HepG2 (cell line): ENCODE results near the gene NDUFAF3. TPM values are rescaled to one million over a fixed set of nuclear protein-coding genes. Genes with fewer than 3 reads are reported as not detected.

Experiments used
- ATAC-seq: fragments of 200-7000 bp; cut with Tn5 transposase; 3 replicates; pipeline ENCODE4 v1.9.1; 2020; ENCODE audit warnings: mild to moderate bottlenecking, moderate library complexity
- BruUV-seq: library from RNA; stranded (reverse); fragments of 400-500 nt; replicated peaks from 2 replicates; lab custom pipeline; 2021; lab: Mats Ljungman, UMichigan
- CTCF ChIA-PET: fragments of 300-600 bp; formaldehyde crosslinking; extraction: SDS; loops from one replicate; lab custom pipeline; 2021; ENCODE audit warnings: low total read pairs, inconsistent platforms, low intra/inter-chr PET ratio; lab: Yijun Ruan, JAX
- POLR2A ChIA-PET: fragments of 350-600 bp; sonication (Branson Sonifier 250); formaldehyde crosslinking; loops from one replicate; lab custom pipeline; 2020; ENCODE audit warnings: antibody characterized with exemption, inconsistent platforms; lab: Yijun Ruan, JAX
- DNase-seq: peaks from one replicate; pipeline ENCODE4 v3.0.0-alpha.2; 2015; ENCODE audit warnings: low spot score
- FAIRE-seq: peaks from 3 replicates; lab custom pipeline; 2011; peaks lifted over from hg19 to GRCh38; lab: Jason Lieb, UNC
- H2AFZ ChIP-seq: one replicate; pipeline ENCODE4 v1.6.1; 2011; ENCODE audit warnings: low read length, inconsistent platforms
- H3K27ac ChIP-seq: fragments of 300-600 bp; 3 replicates; pipeline ENCODE4 v1.8.0; 2011; ENCODE audit warnings: mixed run types, mild to moderate bottlenecking, mixed read lengths, low read length, inconsistent platforms; ENCODE audit not compliant: insufficient read depth; ENCODE audit errors: extremely low read length
- H3K27me3 ChIP-seq, 2 experiments: fragments of 200-600 bp in 1 of 2; 2 replicates in 1 of 2; 3 replicates in 1 of 2; pipeline versions ENCODE4 v1.6.0 to v1.8.0; 2011; ENCODE audit warnings: low read length in 2 of 2, mild to moderate bottlenecking in 2 of 2, moderate library complexity in 2 of 2, inconsistent platforms in 1 of 2; ENCODE audit not compliant: insufficient read depth in 2 of 2, control insufficient read depth in 1 of 2
- H3K36me3 ChIP-seq, 2 experiments: fragments of 200-600 bp in 1 of 2; replicated peaks in 1 of 2; 2 replicates in 1 of 2; 3 replicates in 1 of 2; pipeline versions ENCODE4 v1.5.1 to v1.8.0; 2011; ENCODE audit warnings: low read length in 2 of 2, inconsistent platforms in 1 of 2; ENCODE audit not compliant: insufficient read depth in 2 of 2, control insufficient read depth in 1 of 2
- H3K4me1 ChIP-seq: 2 replicates; pipeline ENCODE4 v1.5.1; 2012; ENCODE audit warnings: low read length, inconsistent platforms; ENCODE audit not compliant: insufficient read depth
- H3K4me2 ChIP-seq: 2 replicates; pipeline ENCODE4 v1.6.0; 2011; ENCODE audit warnings: low read depth, low read length, inconsistent platforms
- H3K4me3 ChIP-seq, 3 experiments: fragments of 200-600 bp in 1 of 3; sonication (generic), shearing (Covaris generic) in 1 of 3; replicated peaks in 1 of 3; 2 replicates each; pipeline ENCODE4 v1.5.1; 2011 to 2016; ENCODE audit warnings: low read length in 3 of 3, inconsistent platforms in 2 of 3, low read depth in 2 of 3, mild to moderate bottlenecking in 2 of 3, control low read depth in 1 of 3, mixed read lengths in 1 of 3; ENCODE audit not compliant: insufficient read depth in 1 of 3
- H3K79me2 ChIP-seq: one replicate; pipeline ENCODE4 v1.6.1; 2011; ENCODE audit warnings: low read length, inconsistent platforms; ENCODE audit not compliant: insufficient read depth
- H3K9ac ChIP-seq: 2 replicates; pipeline ENCODE4 v1.6.0; 2011; ENCODE audit warnings: mild to moderate bottlenecking, low read depth, low read length, inconsistent platforms; ENCODE audit not compliant: insufficient read depth
- H3K9me3 ChIP-seq: 2 replicates; pipeline ENCODE4 v1.5.1; 2012; ENCODE audit warnings: mild to moderate bottlenecking, low read length
- H4K20me1 ChIP-seq: 2 replicates; pipeline ENCODE4 v1.6.0; 2011; ENCODE audit warnings: inconsistent platforms, mild to moderate bottlenecking, low read length, moderate library complexity; ENCODE audit not compliant: insufficient read depth
- ATF7 ChIP-seq, 2 experiments: fragments of 450-650 bp in 1 of 2; sonication (generic) in 1 of 2; formaldehyde crosslinking in 1 of 2; IDR thresholded peaks; 2 replicates each; pipeline versions ENCODE4 v1.4.0 to v1.6.1; 2016 to 2020; ENCODE audit warnings: antibody characterized with exemption in 1 of 2, mild to moderate bottlenecking in 1 of 2, missing genetic modification reagents in 1 of 2
- KDM5A ChIP-seq: fragments of 200-600 bp; sonication (generic); IDR thresholded peaks from 2 replicates; pipeline ENCODE4 v1.7.0; 2018; ENCODE audit warnings: antibody characterized with exemption, mild to moderate bottlenecking, low read length, borderline replicate concordance
- NPAS2 ChIP-seq: sonication (generic); formaldehyde crosslinking; IDR thresholded peaks from 2 replicates; pipeline ENCODE4 v1.8.0; 2022; ENCODE audit warnings: mild to moderate bottlenecking, missing genetic modification reagents, borderline replicate concordance
- TRIM22 ChIP-seq: fragments of 450-650 bp; IDR thresholded peaks from 2 replicates; pipeline ENCODE4 v1.6.1; 2017
- ZFP37 ChIP-seq: sonication (generic); formaldehyde crosslinking; IDR thresholded peaks from 2 replicates; pipeline ENCODE4 v1.4.0; 2020; ENCODE audit warnings: missing genetic modification reagents, borderline replicate concordance
- ZNF703 ChIP-seq: sonication (generic); formaldehyde crosslinking; IDR thresholded peaks from 2 replicates; pipeline ENCODE4 v1.5.1; 2020; ENCODE audit warnings: missing genetic modification reagents, mild to moderate bottlenecking, moderate library complexity, borderline replicate concordance
- ZNF766 ChIP-seq: sonication (generic); formaldehyde crosslinking; IDR thresholded peaks from 2 replicates; pipeline ENCODE4 v1.5.0; 2020; ENCODE audit warnings: missing genetic modification reagents, borderline replicate concordance
- WGBS: methylation state at CpG from one replicate; pipeline ENCODE4 v1.1.6; 2017; ENCODE audit warnings: low lambda C conversion rate; 5-methylcytosine and 5-hydroxymethylcytosine counted together
- in situ Hi-C: cut with HindIII; loops from 2 replicates; pipeline ENCODE4 v1.10.0; 2017; ENCODE audit warnings: low pct_unique_long_range_greater_than_20kb; ENCODE audit not compliant: extremely low pct_ligation_motif_present
- intact Hi-C: fragments of 100-400 bp; cut with micrococcal nuclease; formaldehyde crosslinking; loops from one replicate; pipeline ENCODE4 v1.10.0; 2022; ENCODE audit not compliant: unreplicated experiment
- polyA plus RNA-seq, 8 experiments: library from polyadenylated mRNA; depleted of rRNA in 3 of 8; stranded (reverse) in 7 of 8; unstranded in 1 of 8; fragments of >200 nt; fragmentation: Illumina TruSeq in 4 of 8; extraction: Trizol in 4 of 8; gene quantifications; 2 replicates each; pipeline versions ENCODE4 v1.2.1 to v1.2.3, GENCODE V29; 2011 to 2016; ENCODE audit warnings: low read depth in 4 of 8, missing spikeins in 1 of 8, mixed read lengths in 1 of 8; ENCODE audit not compliant: insufficient read depth in 1 of 8
- total RNA-seq, 5 experiments: library from RNA; depleted of rRNA; stranded (reverse); fragments of >200 nt; fragmentation: Illumina TruSeq; extraction: Trizol; gene quantifications; 2 replicates each; pipeline ENCODE4 v1.2.3, GENCODE V29; 2016; ENCODE audit warnings: low read depth in 1 of 5
- TF ChIP-seq, protein P1 (sequence below): sonication (generic); formaldehyde crosslinking; IDR thresholded peaks from 2 replicates; pipeline ENCODE4 v1.4.0; 2020; ENCODE audit warnings: missing genetic modification reagents
- TF ChIP-seq, protein P2 (sequence below): fragments of 450-650 bp; IDR thresholded peaks from 2 replicates; pipeline ENCODE4 v1.6.1; 2017; ENCODE audit warnings: mild to moderate bottlenecking
- TF ChIP-seq, protein P3 (sequence below): sonication (generic); formaldehyde crosslinking; IDR thresholded peaks from 2 replicates; pipeline ENCODE4 v1.4.0; 2020; ENCODE audit warnings: missing genetic modification reagents, mild to moderate bottlenecking, borderline replicate concordance

Gene NDUFAF3
- total and polyA plus RNA-seq, 2 of the 13 experiments (the other 11 are each of a cell fraction or from before 2014, with no cell fraction given), result 39.0 to 50.0 TPM

DNA sequence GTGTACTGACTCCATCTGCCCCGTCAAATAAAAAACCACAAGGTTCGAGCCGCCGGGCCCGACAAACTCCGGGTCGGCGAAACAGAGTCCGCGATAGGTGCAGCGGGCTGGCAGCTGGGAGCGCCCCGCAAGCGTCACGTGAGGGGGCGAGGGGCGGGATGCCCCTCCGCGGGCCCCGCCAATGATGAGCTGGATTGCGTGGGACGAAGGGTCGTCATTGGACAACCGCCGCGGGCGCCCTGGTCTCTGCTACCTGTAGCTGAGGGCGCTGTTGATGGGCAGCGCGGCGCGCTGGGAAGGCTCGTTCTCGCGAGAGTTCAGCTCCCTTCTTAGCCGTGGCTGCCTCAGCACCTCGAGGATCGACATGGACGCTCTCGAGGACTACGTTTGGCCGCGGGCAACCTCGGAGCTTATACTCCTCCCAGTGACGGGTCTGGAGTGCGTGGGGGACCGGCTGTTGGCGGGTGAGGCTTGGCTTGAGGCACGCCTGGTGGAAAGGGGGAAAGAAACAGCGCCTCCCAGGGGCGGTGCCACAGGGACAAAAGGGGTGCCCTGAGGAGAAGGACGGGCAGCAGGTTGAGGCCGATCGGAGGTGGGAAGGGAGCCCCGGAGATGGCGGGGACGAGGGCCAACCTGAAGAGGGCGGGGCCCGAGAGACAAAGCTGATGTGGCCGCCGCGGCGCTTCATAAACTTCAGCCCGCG, 14.7 kb upstream of the NDUFAF3 start, which contains the start of gene WDR6 (continued):
- TF ChIP-seq ZNF703 (CRISPR knock-in tag) (no peak), ATF7 (IDR thresholded peaks at IDR 0.05) (no peak), ATF7 (CRISPR knock-in tag; IDR thresholded peaks at IDR 0.05) (no peak), ZFP37 (CRISPR knock-in tag) (no peak), TRIM22 (no peak), NPAS2 (CRISPR knock-in tag) (no peak), ZNF766 (no peak; the same call in 1 of the 2 replicates)
- TF ChIP-seq, protein P1, sequence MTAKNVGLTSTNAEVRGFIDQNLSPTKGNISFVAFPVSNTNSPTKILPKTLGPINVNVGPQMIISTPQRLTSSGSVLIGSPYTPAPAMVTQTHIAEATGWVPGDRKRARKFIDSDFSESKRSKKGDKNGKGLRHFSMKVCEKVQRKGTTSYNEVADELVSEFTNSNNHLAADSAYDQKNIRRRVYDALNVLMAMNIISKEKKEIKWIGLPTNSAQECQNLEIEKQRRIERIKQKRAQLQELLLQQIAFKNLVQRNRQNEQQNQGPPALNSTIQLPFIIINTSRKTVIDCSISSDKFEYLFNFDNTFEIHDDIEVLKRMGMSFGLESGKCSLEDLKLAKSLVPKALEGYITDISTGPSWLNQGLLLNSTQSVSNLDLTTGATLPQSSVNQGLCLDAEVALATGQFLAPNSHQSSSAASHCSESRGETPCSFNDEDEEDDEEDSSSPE (CRISPR knock-in tag), result peak; percentile 94

DNA sequence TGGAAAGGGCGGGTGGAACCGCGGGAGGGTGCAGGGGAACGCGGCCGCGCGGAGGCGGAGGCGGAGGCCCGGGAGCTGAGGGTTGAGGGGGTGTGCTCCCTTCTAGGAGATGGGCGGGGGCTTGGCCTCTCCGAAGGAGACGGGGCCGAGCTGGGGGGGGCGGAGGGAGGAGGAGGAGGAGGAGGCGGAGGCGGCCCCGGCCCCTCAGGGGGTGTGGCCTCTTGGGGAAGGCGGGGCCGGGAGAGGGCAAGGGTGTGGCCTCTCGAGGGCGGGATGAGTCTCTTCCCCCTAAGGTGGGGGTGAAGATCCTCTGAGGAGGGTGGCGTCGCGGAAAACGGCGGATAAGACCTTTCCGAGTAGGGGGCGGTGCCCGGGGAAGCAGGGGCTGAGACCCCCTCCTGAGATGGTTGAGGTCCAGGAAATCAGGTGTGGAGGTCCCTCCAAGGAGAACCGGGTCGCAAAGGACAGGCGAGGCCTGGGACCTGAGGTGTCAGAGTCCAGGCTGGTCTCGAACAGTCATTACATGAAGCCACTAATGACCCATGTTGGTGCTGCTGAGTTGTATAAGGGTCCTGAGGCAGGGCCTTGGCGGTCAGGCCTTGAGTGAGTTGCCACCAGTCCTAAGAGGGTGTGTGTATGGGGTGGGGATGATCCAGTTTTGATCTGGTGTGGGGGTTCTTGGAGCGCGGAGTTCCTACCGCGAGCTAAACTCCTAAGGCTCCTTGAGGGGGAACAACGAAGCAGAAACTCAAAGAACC, 14.0 kb upstream of the NDUFAF3 start:
- H3K36me3 ChIP-seq, result peaks cover 8 to 16% of the 10 kb centered on the region in 2 experiments
- ChIA-PET CTCF (no interaction called here), POLR2A (interaction anchor here (0.8 to 12.8 kb wide), 20 partner anchors 8 to 457 kb away, joined by 3 to 280 read pairs (median 6); partner anchors contain the start of genes AMT, DALRD3, IMPDH2 and LAMB2)
- in situ Hi-C loops (no loop called here), intact Hi-C loops (no loop called here)
- peaks cover 34% of the 10 kb centered on the region for H3K79me2 ChIP-seq
- TSS peak; percentile 62 for BruUV-seq
- FAIRE-seq (no peak), ATAC-seq (peak; percentile 35), DNase-seq (peak; percentile 39)
- H3K4me1 ChIP-seq, result peaks cover 51% of the 10 kb centered on the region
- H3K27me3 ChIP-seq, result no peaks in the 10 kb centered on the region
- 23% methylated on average over 32 of the region's 41 CpGs for WGBS
- peaks cover 17% of the 10 kb centered on the region for H4K20me1 ChIP-seq
- no peak overlapping the region for H2AFZ ChIP-seq
- H3K9me3 ChIP-seq, result no peaks in the 10 kb centered on the region
- H3K4me3 ChIP-seq, result peak overlapping the region; percentile 74 to 88 (median 78)
- H3K27ac ChIP-seq, result peak overlapping the region; percentile 86
- peak overlapping the region; percentile 92 for H3K4me2 ChIP-seq
- peak overlapping the region; percentile 89 for H3K9ac ChIP-seq
- TF ChIP-seq, protein P2, sequence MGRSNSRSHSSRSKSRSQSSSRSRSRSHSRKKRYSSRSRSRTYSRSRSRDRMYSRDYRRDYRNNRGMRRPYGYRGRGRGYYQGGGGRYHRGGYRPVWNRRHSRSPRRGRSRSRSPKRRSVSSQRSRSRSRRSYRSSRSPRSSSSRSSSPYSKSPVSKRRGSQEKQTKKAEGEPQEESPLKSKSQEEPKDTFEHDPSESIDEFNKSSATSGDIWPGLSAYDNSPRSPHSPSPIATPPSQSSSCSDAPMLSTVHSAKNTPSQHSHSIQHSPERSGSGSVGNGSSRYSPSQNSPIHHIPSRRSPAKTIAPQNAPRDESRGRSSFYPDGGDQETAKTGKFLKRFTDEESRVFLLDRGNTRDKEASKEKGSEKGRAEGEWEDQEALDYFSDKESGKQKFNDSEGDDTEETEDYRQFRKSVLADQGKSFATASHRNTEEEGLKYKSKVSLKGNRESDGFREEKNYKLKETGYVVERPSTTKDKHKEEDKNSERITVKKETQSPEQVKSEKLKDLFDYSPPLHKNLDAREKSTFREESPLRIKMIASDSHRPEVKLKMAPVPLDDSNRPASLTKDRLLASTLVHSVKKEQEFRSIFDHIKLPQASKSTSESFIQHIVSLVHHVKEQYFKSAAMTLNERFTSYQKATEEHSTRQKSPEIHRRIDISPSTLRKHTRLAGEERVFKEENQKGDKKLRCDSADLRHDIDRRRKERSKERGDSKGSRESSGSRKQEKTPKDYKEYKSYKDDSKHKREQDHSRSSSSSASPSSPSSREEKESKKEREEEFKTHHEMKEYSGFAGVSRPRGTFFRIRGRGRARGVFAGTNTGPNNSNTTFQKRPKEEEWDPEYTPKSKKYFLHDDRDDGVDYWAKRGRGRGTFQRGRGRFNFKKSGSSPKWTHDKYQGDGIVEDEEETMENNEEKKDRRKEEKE, result no peak
- TF ChIP-seq, protein P3, sequence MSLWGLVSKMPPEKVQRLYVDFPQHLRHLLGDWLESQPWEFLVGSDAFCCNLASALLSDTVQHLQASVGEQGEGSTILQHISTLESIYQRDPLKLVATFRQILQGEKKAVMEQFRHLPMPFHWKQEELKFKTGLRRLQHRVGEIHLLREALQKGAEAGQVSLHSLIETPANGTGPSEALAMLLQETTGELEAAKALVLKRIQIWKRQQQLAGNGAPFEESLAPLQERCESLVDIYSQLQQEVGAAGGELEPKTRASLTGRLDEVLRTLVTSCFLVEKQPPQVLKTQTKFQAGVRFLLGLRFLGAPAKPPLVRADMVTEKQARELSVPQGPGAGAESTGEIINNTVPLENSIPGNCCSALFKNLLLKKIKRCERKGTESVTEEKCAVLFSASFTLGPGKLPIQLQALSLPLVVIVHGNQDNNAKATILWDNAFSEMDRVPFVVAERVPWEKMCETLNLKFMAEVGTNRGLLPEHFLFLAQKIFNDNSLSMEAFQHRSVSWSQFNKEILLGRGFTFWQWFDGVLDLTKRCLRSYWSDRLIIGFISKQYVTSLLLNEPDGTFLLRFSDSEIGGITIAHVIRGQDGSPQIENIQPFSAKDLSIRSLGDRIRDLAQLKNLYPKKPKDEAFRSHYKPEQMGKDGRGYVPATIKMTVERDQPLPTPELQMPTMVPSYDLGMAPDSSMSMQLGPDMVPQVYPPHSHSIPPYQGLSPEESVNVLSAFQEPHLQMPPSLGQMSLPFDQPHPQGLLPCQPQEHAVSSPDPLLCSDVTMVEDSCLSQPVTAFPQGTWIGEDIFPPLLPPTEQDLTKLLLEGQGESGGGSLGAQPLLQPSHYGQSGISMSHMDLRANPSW (CRISPR knock-in tag), result no peak
- peak; percentile 10; the same call in 1 of the 2 replicates for TF ChIP-seq KDM5A
